GM06990 (cell line): ENCODE results near the gene CDKN2C.
A peak's percentile ranks its signal among the peaks of the same experiment; 100 is the strongest.
"Not testable (repeated sequence)": the region's sequence is repeated elsewhere in the genome, so short reads cannot be mapped to it uniquely, and the experiment has no call there.

Experiments
- DNase-seq: peaks from one replicate; pipeline ENCODE4 v3.0.0-alpha.2; 2011; ENCODE audit not compliant: insufficient read length; ENCODE audit errors: extremely low read depth
- H3K27me3 ChIP-seq: replicated peaks from 2 replicates; pipeline ENCODE4 v1.6.0; 2011; ENCODE audit warnings: low read length; ENCODE audit not compliant: control insufficient read depth, insufficient read depth
- H3K36me3 ChIP-seq: 2 replicates; pipeline ENCODE4 v1.5.1; 2011; ENCODE audit warnings: low read length; ENCODE audit not compliant: control insufficient read depth, insufficient read depth
- H3K4me3 ChIP-seq: replicated peaks from 2 replicates; pipeline ENCODE4 v1.5.1; 2011; ENCODE audit warnings: low read depth, mild to moderate bottlenecking, control low read depth, low read length
- TF ChIP-seq, protein P1 (sequence below): IDR thresholded peaks from 2 replicates; pipeline ENCODE4 v1.5.1; 2011; ENCODE audit warnings: low read length, control low read depth, mild to moderate bottlenecking, inconsistent platforms; ENCODE audit not compliant: insufficient read depth, poor library complexity, severe bottlenecking

CDKN2C gene

GRCh38 chr1:50995651-50996050 is 25.6 kb downstream of the CDKN2C start:
- Histone ChIP-seq H3K4me3 (no peak overlapping the region), H3K36me3 (no peaks in the 10 kb centered on the region), H3K27me3 (no peaks in the 10 kb centered on the region)
- TF ChIP-seq, protein P1, sequence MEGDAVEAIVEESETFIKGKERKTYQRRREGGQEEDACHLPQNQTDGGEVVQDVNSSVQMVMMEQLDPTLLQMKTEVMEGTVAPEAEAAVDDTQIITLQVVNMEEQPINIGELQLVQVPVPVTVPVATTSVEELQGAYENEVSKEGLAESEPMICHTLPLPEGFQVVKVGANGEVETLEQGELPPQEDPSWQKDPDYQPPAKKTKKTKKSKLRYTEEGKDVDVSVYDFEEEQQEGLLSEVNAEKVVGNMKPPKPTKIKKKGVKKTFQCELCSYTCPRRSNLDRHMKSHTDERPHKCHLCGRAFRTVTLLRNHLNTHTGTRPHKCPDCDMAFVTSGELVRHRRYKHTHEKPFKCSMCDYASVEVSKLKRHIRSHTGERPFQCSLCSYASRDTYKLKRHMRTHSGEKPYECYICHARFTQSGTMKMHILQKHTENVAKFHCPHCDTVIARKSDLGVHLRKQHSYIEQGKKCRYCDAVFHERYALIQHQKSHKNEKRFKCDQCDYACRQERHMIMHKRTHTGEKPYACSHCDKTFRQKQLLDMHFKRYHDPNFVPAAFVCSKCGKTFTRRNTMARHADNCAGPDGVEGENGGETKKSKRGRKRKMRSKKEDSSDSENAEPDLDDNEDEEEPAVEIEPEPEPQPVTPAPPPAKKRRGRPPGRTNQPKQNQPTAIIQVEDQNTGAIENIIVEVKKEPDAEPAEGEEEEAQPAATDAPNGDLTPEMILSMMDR = no peak
- DNase-seq = no peak

DNA sequence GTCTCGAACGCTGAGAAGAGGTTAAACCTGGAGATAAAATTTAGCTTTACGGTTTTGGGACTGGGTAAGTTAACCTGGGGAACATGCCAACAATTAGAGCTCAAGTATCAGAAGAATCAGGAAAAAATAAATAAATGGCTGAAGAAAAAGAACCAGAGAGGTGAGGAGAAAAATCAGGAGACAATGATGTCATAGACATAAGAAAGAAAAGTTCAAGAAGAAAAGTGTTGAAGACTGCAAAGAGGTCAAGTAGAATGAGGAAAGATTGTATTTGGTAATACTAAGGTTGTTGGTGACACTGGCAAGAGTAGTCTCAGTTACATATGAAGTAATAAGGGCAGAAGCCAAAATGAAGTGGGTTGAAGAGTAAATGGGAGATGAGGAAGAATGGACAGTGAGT is 26.0 kb downstream of the CDKN2C start:
- no peak for DNase-seq
- Histone ChIP-seq H3K27me3 (no peaks in the 10 kb centered on the region), H3K4me3 (no peak overlapping the region), H3K36me3 (no peaks in the 10 kb centered on the region)
- TF ChIP-seq, protein P1 = no peak

DNA sequence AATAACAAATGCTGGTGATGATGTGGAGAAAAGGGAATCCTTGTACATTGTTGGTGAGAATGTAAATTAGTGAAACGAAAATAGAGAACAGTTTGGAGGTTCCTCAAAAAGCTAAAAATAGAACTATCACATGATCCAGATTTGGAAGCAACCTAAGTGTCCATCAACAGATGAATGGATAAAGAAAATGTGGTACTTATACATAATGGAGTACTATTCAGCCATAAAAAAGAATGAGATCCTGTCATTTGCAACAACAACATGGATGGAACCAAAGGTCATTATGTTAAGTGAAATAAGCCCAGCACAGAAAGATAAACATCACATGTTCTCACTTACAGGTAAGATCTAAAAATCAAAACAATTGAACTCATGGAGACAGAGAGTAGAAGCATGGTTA is 29.3 kb downstream of the CDKN2C start:
- not testable (repeated sequence) for H3K27me3 ChIP-seq, DNase-seq, H3K36me3 ChIP-seq, H3K4me3 ChIP-seq

- peak; percentile 42 for DNase-seq
- H3K4me3 ChIP-seq = no peak overlapping the region
- no peaks in the 10 kb centered on the region for H3K36me3 ChIP-seq
- H3K27me3 ChIP-seq = no peaks in the 10 kb centered on the region
- TF ChIP-seq, protein P1 = no peak
These were observed 30.1 kb downstream of the CDKN2C start for GRCh38 chr1:51000160-51000559.

DNA sequence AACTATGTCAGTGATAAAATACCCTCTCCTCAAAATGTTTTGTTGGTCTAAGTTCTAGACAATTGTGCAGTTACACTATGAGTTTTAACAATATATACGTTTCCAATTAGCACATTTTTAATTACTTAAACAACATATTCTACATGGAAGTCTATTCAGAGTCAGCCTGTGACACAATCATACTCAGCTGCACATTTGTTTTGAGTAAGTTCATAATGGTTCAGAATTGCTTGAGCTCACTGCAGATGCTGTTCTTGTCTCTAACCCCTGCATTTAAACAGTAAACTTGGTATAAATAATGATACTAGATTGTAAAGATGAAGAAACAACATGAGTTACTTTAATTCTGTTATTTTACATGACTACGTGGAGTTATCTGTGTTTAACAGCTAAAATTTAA is 30.6 kb downstream of the CDKN2C start:
- no peak overlapping the region for H3K4me3 ChIP-seq
- no peaks in the 10 kb centered on the region for H3K36me3 ChIP-seq
- no peaks in the 10 kb centered on the region for H3K27me3 ChIP-seq
- DNase-seq = no peak
- TF ChIP-seq, protein P1 = no peak

GRCh38 chr1:51002516-51002915 is 32.5 kb downstream of the CDKN2C start:
- Histone ChIP-seq H3K4me3 (no peak overlapping the region), H3K27me3 (no peaks in the 10 kb centered on the region), H3K36me3 (no peaks in the 10 kb centered on the region)
- TF ChIP-seq, protein P1 = no peak
- no peak for DNase-seq

GRCh38 chr1:51005549-51005948 is 35.5 kb downstream of the CDKN2C start:
- not testable (repeated sequence) for H3K27me3 ChIP-seq, H3K4me3 ChIP-seq, DNase-seq, H3K36me3 ChIP-seq
